Jurkat, Clone E6-1 (cell line): ENCODE results near the gene ARID1A.
"Not testable (repeated sequence)": the region's sequence is repeated elsewhere in the genome, so short reads cannot be mapped to it uniquely, and the experiment has no call there.

Experiments
- DNase-seq: peaks from one replicate; pipeline ENCODE4 v3.0.0-alpha.2; 2011; ENCODE audit warnings: low read depth, low spot score
- H3K4me3 ChIP-seq: 2 replicates; pipeline ENCODE4 v1.5.1; 2011; ENCODE audit warnings: mild to moderate bottlenecking, low read length, control low read depth, moderate library complexity

ARID1A gene

DNA sequence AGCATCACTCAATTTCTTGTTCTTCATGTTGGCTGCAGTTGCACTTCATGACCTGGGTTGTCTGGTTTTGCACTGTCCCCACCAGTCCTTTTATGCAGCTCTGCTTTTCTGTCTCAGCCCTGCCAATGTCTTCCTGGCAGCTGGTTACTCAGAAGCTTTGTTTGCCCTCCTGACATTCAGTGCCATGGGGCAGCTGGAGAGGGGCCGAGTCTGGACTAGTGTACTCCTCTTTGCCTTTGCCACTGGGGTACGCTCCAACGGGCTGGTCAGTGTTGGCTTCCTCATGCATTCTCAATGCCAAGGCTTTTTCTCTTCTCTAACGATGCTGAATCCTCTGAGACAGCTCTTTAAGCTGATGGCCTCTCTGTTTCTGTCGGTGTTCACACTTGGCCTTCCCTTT lies 98.6 kb downstream of the ARID1A start:
- H3K4me3 ChIP-seq = no peak overlapping the region
- DNase-seq = no peak

DNA sequence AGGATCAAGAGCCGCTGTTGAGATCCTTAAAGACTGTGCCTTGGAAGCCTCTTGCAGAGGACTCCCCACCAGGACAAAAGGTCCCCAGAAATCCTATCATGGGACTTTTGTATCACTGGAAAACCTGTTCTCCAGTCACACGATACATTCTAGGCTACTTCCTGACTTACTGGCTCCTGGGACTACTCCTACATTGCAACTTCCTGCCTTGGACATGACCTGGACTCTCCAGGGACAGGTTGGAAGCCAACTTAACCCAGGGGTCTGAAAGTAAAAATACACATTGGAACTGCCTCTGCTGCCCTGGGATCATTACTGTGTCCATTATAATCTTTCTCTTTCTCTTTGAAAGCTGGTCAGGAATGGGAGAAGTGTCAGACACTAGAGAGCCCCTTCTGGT lies 101.8 kb downstream of the ARID1A start:
- no peak for DNase-seq
- no peak overlapping the region for H3K4me3 ChIP-seq

DNA sequence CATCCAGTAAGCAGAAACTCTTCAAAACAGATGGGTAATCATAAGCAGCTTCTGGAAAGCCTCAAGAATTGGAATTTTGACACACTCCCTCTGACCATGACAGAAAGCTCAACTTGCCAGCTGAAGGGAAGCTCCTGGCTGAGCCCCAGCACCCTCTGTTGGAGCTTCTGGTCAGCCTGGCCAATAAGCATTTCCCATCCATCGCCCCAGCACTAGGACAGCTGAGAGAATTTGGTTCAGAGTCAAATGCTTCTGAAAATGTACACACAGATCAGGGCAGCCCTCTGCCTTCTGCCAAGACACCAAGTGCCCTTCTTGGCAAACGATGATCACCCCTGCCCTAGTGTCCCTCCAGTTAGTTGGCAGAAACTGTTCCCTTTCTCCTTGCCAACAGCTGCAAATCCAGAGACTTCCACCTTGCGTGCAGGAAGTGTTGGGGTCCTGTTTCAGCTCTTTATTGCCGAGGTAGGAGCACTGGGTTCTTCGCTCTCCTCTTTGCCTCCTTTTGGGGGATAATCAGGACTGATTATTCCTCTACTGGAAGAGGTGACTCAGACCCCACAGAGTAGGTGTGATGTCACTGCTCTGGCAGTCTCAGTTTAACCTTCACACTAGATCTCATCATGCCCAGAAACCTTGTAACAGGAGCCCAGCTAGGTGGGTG lies 103.8 kb downstream of the ARID1A start:
- no peak for DNase-seq
- H3K4me3 ChIP-seq = no peak overlapping the region

DNA sequence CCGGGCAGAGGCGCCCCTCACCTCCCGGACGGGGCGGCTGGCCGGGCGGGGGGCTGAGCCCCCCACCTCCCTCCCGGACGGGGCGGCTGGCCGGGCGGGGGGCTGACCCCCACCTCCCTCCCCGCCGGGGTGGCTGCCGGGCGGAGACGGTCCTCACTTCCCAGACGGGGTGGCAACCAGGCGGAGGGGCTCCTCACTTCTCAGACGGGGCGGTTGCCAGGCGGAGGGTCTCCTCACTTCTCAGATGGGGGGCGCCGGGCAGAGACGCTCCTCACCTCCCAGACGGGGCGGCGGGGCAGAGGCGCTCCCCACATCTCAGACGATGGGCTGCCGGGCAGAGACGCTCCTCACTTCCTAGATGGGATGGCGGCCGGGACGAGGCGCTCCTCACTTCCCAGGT lies 108.1 kb downstream of the ARID1A start:
- not testable (repeated sequence) for H3K4me3 ChIP-seq, DNase-seq

DNA sequence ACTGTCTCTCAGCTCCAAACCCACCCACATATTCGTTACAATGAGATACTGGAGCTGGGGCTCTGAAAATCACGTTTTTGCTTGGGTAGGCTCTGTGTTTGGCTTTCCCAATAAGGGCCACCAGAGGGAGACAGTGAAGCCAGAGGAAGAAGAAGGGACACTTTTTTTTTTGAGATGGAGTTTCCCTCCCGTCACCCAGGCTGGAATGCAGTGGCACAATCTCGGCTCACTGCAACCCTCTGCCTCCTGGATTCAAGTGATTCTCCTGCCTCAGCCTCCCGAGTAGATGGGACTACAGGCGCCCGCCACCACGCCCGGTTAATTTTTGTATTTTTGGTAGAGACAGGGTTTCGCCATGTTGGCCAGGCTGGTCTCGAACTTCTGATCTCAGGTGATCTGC lies 114.3 kb downstream of the ARID1A start:
- peak; percentile 62 for DNase-seq

DNA sequence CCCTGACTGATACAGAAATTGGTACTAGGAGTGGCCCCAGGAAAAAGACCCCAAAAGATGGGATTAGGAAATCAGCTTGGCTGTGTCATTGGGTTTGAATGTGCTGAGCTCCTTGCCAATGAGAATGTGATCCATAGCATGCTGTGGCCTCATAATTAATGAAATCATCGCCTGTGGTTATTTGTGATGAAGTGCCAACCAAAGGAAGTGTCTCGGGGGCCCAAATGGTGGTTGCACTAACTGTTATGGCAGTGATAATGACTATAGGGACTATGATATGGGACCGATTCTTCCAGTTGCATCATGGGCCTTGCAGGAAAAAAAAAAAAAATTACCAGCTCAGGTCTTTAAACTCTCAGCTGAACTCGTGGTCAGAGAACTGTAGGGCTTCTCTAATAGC lies 115.2 kb downstream of the ARID1A start:
- no peak overlapping the region for H3K4me3 ChIP-seq
- DNase-seq = no peak

More for the DNA sequence above, 114.3 kb downstream of the ARID1A start:
- not testable (repeated sequence) for H3K4me3 ChIP-seq

DNA sequence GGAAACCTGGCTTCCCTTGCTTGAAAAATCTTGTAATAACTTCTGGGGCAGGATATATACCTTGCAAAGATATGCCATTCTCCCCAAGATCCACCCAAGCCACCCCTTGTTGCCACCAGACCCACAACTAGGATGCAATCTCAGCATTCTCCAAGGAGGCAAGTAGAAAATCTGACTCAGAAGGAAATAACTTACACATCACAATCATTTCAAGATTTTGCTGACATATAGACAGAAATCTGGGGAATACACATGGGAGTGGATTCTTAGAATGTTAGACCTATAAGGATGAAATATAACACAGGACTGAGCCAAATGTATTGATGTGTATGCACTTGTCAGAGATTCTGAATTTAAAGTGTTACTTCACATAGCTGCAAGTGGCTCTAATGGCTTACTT lies 115.9 kb downstream of the ARID1A start:
- no peak for DNase-seq
- H3K4me3 ChIP-seq = no peak overlapping the region

DNA sequence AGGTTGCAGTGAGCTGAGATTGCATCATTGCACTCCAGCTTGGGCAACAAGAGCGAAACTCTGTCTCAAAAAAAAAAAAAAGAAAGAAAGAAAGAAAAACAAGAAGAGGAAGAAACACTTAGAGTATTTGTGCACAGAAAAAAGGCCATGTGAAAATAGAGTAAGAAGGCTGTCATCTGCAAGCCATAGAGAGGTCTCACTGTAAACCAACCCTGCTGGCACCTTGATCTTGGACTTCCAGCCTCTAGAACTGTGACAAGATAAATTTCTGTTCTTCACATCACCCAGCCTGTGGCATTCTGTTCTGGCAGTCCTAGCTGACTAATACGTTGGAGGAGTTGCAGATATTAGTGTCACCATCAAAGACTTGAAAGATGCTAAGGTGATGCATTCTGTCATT lies 118.6 kb downstream of the ARID1A start:
- DNase-seq = no peak
- no peak overlapping the region for H3K4me3 ChIP-seq

DNA sequence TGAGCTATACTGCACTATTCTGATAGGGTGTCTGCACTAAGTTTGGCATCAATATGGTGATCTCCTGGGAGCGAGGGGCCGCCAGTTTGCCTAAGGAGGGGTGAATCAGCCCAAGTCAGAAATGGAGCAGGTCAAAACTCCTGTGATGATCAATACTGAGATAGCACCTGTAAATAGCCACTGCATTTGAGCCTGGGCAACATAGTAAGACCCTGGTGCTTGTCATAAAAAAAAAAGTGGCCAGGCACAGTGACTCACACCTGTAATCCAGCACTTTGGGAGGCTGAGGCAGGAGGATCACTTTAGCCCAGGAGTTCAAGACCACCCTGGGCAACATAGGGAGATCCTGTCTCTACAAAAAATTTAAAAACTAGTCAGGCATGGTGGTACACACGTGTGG lies 119.1 kb downstream of the ARID1A start:
- no peak overlapping the region for H3K4me3 ChIP-seq
- no peak for DNase-seq

DNA sequence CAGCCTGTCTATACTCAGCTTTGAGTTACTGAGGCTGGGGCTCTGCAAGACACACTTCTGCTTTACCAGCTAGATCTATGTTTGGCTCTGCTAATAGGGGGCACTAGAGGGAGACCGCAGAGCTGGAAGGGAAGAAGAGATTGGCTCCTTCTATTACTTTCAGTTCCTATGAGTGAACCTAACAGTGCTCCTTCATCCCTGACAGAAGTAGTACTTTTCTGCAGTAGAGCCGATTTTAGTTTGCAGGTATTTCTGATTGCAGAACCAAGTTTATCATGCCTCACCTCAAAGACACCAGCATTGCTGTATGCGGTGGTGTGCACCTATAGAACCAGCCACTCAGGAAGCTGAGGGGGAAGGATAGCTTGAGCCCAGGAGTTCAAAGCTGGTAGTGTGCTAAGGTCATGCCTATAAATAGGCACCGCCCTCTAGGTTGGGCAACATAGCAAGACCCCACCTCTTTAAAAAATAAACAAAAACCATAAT lies 125.0 kb downstream of the ARID1A start:
- peak; percentile 53 for DNase-seq
- peak overlapping the region; percentile 30 for H3K4me3 ChIP-seq

DNA sequence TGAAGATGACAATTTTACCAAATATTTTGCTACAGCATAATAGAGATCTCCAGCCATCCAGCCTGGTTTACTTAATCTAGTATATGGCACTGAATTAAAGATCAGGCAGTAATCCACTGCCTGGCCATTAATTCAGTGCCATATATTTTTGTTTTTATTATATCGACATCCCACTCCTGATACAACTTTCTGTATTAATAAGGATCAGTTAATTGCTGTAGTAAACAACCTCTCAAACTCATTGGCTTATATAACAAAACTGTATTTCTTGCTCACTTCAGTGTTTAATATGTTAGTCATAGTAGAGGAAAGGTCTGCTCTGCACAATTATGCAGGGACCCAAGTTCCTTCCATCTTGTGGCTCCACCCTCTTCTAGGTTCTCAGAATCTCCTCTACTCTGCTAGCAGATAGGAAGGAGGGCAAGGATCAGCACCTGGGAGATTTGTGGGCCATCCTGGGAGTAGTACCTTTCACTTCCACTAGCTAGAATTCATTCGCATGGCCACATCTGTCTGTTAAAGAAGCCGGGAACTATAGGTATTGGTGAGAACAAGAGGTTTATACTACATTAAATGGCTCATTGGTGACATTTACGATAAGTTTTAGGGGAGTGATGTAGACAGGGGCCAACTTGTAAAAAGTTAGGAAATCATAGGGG lies 127.1 kb downstream of the ARID1A start:
- no peak for DNase-seq

DNA sequence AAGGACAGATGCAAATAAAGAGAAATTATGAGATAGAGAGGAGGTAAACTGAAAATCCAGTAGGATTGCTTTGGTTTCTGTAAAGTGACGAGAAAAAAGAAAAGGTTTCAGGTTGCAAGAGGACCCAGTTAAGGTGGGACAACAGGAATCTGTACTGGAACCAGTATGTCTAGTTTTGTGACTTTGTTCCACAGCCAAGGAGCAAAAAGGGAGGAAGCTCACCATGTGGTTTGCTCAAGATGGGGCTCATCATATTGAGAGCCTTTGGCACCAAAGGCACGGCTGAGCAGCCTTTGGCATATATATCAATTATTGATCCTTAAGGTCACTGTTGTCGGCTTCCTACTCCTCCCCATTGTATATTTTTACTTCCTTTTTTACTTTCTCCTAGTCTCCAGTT lies 128.9 kb downstream of the ARID1A start:
- H3K4me3 ChIP-seq = no peak overlapping the region
- DNase-seq = no peak

More for the DNA sequence above, 127.1 kb downstream of the ARID1A start:
- no peak overlapping the region for H3K4me3 ChIP-seq

DNA sequence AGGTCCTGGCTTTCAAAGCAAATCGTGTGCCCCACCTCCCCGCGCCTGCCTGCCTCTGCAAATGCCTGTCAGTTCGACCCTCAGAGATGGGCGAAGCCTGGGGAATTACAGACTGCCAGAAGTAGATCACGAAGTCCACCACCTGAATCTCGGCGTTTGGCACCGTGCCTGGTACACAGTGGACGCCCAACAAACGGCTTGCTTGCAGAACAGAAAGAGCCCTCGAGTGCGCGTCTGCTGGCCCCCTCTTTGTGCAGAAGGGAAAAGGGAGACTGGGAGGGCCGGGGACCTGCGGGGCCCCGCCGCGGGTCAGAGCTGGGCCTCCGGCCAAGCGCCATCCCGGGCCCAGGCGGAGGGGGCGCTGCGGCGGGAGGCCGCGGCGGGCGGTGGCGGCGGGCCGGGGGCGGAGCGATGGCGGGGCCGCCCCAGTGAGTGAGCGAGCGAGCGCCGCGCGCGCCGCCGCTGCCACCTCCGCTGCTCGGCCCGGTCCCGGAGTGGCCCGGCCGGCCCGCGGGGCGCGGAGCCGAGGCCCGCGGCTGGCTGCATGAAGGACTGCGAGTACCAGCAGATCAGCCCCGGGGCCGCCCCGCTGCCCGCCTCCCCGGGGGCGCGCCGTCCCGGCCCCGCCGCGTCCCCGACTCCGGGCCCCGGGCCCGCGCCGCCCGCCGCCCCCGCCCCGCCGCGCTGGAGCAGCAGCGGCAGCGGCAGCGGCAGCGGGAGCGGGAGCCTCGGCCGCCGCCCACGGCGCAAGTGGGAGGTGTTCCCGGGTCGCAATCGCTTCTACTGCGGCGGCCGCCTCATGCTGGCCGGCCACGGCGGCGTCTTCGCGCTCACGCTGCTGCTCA lies 130.7 kb downstream of the ARID1A start, which contains the start of gene ZDHHC18:
Gene ZDHHC18 (plus strand): TSS at position 428 of the 845 bp plus-strand sequence. CDS start 117 bp downstream, at position 545.
- H3K4me3 ChIP-seq = peak within 1 kb of the TSS; percentile 70
- peak; percentile 28 for DNase-seq

DNA sequence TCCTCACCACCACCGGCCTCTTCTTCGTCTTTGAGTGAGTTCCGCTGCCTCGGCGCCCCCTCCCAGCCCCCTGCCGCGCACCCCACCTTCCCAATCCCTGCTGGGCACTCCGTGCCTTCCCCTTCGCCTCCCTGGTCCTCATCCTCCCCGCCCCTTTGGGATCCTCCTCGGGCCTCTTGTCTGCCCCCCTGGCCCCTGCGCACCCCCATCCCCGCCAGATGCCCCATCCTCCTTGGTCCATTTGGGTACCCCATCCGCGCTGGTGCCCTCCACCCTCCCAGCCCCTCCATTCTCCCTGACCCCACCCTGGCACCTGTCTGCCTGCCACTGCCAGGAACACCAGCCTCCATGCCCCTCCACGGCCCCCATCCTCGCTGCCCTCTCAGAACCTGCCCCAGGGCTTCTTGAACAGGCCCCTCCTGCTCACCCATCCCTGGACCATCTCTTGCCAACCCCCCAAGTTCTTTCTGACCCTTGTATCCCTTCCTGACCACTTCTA lies 131.3 kb downstream of the ARID1A start:
- peak overlapping the region; percentile 70 for H3K4me3 ChIP-seq

DNA sequence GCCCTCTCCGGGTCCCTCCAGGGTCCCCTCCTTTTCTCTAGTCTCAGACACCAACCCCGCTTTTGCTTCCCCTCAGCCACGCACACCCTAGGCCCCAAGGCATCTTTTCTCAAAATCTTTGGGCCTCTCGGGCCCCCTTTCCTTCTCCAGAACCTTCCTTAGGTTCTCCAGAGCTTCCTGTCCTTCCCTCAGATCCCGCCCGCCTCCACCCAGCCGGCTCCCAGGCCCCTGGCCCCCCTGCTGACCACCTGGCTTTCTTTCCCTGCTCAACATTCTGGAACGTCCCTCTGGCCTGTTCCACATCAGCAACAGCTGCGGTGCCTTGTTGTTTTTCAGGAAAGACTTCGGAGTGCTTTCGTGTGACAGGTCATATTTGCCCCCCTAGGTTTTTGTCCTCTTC lies 131.8 kb downstream of the ARID1A start:
- H3K4me3 ChIP-seq = peak overlapping the region; percentile 70
- DNase-seq = no peak

More for the DNA sequence above, 131.3 kb downstream of the ARID1A start:
- DNase-seq = no peak

DNA sequence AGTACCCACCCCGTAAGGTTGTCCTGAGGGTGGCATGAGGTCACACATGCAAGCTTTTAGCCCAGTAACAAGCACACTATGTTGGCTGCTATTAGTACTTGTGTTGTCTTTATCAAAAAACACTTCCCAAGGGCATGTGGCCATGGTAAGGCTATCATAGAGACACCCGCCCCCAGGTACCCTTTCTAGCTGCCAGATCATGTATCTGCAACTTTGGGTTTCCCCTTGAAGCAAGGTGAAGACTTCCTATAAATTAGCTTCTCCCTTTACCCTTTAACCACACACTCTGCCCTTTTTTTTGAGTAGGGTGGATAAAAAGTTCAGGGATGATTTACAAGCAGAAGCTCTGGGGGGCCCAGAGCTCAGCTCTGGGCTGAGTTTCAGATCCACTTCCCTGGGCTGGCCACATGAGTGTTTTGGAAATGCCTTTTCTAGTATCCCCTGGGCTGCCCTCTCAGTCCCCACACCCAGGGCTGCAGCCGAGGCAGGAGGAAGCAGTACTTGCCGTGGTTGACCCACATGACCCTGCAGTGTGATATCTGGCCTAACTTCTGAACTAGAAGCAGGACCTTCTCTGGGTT lies 132.7 kb downstream of the ARID1A start:
- H3K4me3 ChIP-seq = no peak overlapping the region

DNA sequence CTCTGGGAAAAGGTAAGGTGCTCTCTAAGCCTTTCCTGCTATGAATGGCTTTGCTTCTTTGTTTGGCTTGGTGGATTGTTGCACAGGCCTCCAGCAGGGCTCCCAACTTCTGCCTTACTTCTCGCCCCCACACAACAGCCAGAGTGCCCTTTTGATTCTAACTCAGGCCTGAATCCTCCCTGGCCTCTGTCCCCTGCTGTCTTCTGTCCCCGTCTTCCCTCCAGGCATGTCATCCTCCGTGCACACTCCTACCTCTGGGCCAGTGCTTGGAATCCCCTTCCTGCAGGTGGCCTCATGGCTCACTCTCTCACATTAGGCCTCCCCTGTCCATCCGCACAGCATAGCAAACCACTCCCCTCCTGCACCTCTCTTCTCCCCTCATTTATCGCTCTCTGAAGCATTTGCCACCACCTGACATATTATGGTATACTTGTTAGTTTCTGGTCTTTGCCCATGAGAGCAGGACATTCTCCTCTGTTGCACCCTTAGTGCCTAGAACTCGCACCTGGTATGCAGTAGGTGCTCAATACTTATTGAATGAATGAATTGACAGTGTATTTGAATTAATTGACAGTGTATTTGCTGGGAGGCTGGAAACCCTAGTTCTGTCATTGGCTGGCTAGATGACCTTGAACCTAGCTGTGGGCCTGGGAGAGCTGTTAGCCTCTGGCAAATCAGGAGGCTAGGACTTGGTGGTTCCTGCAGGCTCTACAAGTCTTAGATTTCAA lies 133.5 kb downstream of the ARID1A start:
- no peak overlapping the region for H3K4me3 ChIP-seq

More for the DNA sequence above, 132.7 kb downstream of the ARID1A start:
- DNase-seq = no peak

DNA sequence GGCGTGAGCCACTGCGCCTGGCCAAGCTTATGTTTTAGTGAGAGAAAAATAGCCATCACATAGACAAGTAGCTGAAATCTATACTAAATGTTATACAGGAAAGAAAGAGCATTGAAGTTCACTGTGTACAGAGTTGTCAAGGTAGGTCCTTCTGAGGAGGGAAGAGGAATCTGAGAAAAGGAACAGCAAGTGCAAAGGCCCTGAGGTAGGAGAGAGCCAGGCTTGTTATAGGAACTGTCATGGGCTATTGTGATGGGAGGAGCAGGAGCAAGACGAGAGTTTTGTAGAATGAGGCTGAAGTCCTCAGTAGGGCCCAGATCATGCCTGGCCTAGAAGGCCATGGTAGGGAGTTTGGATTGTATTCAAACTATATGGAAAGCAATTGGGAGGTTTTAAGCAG lies 135.2 kb downstream of the ARID1A start:
- no peak overlapping the region for H3K4me3 ChIP-seq
- DNase-seq = no peak

More for the DNA sequence above, 133.5 kb downstream of the ARID1A start:
- no peak for DNase-seq
